Measurements from ENCODE around the gene ARSI.

The ARSI gene

DNA sequence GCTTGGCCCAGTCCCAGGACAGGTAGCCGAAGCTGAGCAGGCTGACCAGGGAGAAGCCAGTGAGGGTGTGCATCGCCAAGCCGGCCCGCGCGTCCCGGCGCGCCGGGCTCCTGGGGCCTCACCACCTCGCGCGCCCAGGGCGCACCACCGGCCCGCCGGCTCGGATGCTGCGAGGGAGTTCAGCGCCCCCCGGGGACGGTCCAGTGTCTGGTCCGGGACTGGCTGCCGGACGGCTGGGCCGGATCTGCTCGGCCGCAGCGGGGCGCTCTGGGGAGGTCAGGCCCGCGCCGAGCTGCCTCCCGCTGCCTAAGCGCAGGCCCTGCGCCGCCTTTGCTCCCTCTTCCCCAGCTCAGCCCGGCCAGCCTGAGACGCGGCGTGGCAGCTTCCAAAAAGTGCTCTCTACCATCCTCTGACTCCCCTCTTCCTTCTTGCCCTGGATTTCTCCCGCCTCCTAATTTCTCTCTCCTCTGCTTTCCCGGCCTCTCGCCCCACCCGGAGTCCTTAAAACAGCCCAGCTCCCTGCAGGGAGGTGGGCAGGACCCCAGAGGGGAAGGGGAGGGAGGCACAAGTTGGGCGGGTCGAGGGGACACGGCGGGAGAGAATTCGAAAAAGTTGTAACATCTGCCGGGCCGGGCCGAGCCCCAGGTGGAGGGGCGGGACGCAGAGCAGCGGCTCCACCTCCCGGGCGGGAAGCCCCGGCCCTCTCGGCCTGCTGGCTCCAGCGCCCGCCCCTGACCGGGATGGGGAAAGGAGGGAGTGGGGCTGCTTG lies at the start of gene ARSI:
ARSI (minus strand) TSS at position 605 of the 769 bp plus-strand sequence; CDS start at position 73, 532 bp downstream.
- TF ChIP-seq, protein P1, sequence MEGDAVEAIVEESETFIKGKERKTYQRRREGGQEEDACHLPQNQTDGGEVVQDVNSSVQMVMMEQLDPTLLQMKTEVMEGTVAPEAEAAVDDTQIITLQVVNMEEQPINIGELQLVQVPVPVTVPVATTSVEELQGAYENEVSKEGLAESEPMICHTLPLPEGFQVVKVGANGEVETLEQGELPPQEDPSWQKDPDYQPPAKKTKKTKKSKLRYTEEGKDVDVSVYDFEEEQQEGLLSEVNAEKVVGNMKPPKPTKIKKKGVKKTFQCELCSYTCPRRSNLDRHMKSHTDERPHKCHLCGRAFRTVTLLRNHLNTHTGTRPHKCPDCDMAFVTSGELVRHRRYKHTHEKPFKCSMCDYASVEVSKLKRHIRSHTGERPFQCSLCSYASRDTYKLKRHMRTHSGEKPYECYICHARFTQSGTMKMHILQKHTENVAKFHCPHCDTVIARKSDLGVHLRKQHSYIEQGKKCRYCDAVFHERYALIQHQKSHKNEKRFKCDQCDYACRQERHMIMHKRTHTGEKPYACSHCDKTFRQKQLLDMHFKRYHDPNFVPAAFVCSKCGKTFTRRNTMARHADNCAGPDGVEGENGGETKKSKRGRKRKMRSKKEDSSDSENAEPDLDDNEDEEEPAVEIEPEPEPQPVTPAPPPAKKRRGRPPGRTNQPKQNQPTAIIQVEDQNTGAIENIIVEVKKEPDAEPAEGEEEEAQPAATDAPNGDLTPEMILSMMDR (IDR thresholded peaks at IDR 0.05; ENCODE audit: extremely low read depth, insufficient read depth, missing control alignments) = no peak
- DNase-seq (ENCODE audit: low spot score) = no peak
- in situ Hi-C loops (cut with MboI; ENCODE audit: low pct_unique_long_range_greater_than_20kb, low sequenced_read_pairs, unreplicated experiment) = no loop called here

DNA sequence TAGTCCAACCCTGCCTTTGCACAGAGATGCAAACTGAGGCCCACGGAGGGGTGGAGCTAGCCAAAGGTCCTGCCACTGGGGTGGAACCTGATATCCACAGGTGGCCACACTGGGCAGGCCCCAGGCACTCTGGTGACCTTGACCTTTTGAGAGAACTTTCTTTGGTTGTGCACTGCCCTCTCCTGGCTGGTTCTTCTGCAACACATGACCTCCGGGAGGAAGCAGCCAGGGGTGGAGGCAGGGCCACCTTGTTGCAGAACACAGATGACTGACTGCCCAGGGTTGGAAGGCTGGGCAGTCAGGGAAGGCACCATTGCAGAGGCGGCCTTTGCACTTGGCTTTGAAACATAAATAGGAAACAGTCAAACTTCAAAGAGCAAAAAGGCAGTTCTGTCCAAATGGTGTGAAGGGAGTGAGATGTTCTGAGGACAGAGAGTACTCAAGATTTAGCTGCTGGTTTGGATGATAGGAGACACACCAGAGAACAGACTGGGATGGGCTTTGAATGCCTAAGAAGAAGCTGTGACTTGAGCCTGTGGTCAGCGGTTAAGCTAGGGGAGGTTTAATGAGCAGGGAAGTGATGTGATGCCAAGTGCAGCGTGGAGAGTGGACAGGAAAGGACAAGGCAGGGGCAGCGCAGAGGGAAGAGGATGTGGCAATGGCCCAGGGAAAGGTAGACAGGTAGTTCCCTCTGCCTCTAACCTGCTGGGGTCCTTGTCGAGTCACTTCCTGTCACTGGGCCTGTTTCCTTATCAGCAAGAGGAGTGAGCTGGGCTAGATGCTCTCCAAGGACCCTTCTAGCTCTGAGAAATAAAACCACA lies 48.0 kb upstream of the ARSI start:
- peak; percentile 76 for DNase-seq (ENCODE audit: low spot score)
- TF ChIP-seq, protein P1 (IDR thresholded peaks at IDR 0.05; ENCODE audit: extremely low read depth, insufficient read depth, missing control alignments) = peak; percentile 78
- in situ Hi-C loops (cut with MboI; ENCODE audit: low pct_unique_long_range_greater_than_20kb, low sequenced_read_pairs, unreplicated experiment) = no loop called here

DNA sequence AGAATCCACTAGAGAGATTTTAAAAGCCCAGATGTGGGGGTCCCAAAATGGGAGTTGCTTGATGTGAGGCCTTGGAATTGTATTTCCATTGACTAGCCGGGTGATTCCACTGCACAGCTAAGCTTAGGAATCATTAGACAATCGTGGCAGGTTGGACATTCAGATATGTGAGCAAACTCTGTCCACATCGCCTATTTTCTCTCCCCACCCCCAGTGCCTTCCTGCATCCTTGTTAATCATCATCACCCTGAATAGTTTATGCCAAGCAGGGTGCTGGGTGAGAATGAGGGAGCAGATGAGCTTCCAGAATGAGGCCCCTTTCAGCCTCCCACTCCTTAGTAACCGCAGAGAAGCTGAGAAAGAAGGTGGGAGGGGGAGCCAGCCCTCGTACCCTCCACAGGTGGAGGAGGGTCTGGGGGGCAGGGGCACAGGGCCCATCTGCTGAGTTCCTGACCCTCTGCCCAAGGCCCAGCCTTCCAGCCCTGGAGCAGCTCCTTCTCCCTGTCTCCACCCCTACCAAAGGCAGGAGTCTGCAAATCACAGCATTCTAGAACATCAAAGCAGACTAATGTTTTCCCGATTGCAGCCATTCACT lies 47.1 kb upstream of the ARSI start:
- TF ChIP-seq, protein P1 (IDR thresholded peaks at IDR 0.05; ENCODE audit: extremely low read depth, insufficient read depth, missing control alignments) = no peak
- DNase-seq (ENCODE audit: low spot score) = no peak
- in situ Hi-C loops (cut with MboI; ENCODE audit: low pct_unique_long_range_greater_than_20kb, low sequenced_read_pairs, unreplicated experiment) = no loop called here

DNA sequence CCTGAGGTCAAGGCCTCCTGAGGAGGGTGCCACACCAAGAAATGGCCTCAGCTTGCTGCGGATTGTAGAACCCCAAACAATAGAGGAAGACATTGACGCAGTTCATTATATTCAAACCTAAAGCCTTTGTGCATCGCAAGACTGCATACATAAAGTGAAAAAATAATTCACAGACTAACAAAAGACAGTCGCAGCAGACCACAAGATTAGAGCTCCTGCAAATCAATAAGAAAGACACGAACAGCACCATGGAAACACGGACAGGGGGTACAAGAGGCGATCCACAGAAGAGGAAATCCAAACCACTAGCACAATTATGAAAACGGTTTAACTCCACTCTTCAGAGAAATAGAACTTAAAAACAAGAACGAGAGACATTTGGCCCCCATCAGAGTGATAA lies 44.7 kb upstream of the ARSI start:
- TF ChIP-seq, protein P1 (IDR thresholded peaks at IDR 0.05; ENCODE audit: extremely low read depth, insufficient read depth, missing control alignments) = no peak
- in situ Hi-C loops (cut with MboI; ENCODE audit: low pct_unique_long_range_greater_than_20kb, low sequenced_read_pairs, unreplicated experiment) = no loop called here

DNA sequence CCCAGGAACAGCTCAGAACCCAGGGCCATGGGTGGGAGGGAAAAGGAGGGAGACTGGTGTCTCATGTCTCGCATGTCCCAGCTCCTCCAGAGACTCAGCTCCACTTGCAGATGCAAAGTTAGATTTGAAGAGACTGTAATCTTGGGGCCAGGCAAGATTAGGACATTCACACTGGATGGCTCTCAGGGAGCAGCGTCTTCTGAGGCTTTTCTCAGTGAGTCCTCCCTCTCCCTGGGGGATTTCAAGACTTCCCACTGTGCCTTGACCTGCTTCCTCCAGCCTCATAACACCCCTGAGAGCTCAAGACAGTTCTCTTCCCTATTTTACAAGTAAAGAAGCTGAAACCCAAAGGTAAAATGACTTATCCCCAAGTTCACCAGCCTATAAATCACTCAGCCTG lies 44.3 kb upstream of the ARSI start:
- in situ Hi-C loops (cut with MboI; ENCODE audit: low pct_unique_long_range_greater_than_20kb, low sequenced_read_pairs, unreplicated experiment) = no loop called here
- DNase-seq (ENCODE audit: low spot score) = no peak
- TF ChIP-seq, protein P1 (IDR thresholded peaks at IDR 0.05; ENCODE audit: extremely low read depth, insufficient read depth, missing control alignments) = no peak

More for the DNA sequence above, 44.7 kb upstream of the ARSI start:
- DNase-seq (ENCODE audit: low spot score) = no peak

DNA sequence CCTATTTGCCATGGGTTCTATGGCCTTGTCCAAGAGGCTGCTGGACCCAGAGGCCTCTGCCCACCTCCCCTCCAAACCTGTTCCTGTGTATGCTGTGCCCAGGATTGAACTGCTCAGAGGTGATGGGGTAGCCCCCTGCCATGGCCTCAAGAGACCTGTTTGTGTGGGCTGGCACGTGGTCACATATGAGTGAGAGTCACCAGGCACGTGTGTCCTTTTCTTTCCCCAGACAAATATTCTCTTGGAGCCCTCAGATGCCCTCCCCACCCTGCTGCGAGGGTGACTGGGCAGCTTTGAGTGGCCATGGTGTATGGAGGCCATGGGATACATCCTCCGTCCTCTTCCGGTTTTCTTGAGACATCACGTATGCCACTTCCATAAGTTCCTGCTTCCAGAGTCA lies 43.9 kb upstream of the ARSI start:
- TF ChIP-seq, protein P1 (IDR thresholded peaks at IDR 0.05; ENCODE audit: extremely low read depth, insufficient read depth, missing control alignments) = no peak
- in situ Hi-C loops (cut with MboI; ENCODE audit: low pct_unique_long_range_greater_than_20kb, low sequenced_read_pairs, unreplicated experiment) = no loop called here
- no peak for DNase-seq (ENCODE audit: low spot score)

Measured in GM13977 (cell line).